Heart left ventricle (tissue), 13 donors: ENCODE results near the gene FARP1.

ENCODE experiments used
- POLR2A ChIP-seq, 2 donors: fragments of 450-650 bp; IDR thresholded peaks; one replicate each; pipeline ENCODE4 v1.6.1; 2017; ENCODE audit warnings: antibody characterized with exemption in 2 of 2, mild to moderate bottlenecking in 2 of 2, moderate library complexity in 2 of 2
- TF ChIP-seq, protein P1 (sequence below), 12 donors: fragments of 200-600 bp; sonication (generic) in 4 of 12; IDR thresholded peaks; one replicate each; pipeline versions ENCODE4 v1.5.0 to v1.8.0; 2018 to 2022; ENCODE audit warnings: antibody characterized with exemption in 12 of 12, mild to moderate bottlenecking in 5 of 12
- donor health status: ischemic (EF 13 %, LVEDD 7.1; RV severe dilation, severe dysfunction).
- donor health status: DM: no; HTN: yes; CAD: no.
- donor health status: DM: no; HTN: no; CAD: no.
- donor health status: ischemic (EF 25% LVEDD 6.9; RV normal size, moderate dysfunction).
- donor health status: ischemic (EF 25% LVEDD 5.7; RV mildly dilated, moderate dysfunction).
- donor health status: ischemic (EF 35%, LVEDD 5.7; RV mildly dilated, moderate dysfunction).
- donor health status: nonischemic (EF 11% LVEDD 7.7; RV severe dilation, severe dysfunction).
- donor health status: DM: yes; HTN: yes; CAD: no.
- donor health status: PGD.
- donor health status: ischemic (EF 29% LVEDD 5.4; RV normal size, mild dysfunction).
- donor health status: nonischemic (EF 23%, LVEDD 6.1; RV moderate dilation, normal function).

DNA sequence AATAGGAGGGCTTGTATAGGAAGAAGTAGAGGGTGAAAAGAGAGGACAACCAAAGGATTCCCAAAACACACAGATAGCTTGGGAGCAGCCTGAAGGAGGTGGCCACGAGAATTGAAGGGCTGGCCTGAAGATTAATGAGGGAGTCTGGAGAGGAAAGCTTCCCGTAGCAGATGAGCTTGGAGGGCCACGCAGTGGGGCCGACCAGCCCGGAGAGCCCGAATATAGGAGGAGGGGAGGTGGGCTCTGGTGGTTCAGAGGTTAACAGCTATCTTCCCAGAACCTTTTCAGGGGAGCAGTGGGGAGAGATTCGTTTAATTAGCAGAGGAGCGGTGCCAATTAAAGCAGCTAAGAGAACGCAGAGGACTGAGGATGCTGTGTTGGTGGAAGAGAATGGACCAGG is 279.2 kb downstream of the FARP1 start:
- TF ChIP-seq POLR2A (IDR thresholded peaks at IDR 0.05) = no peak
- TF ChIP-seq, protein P1, sequence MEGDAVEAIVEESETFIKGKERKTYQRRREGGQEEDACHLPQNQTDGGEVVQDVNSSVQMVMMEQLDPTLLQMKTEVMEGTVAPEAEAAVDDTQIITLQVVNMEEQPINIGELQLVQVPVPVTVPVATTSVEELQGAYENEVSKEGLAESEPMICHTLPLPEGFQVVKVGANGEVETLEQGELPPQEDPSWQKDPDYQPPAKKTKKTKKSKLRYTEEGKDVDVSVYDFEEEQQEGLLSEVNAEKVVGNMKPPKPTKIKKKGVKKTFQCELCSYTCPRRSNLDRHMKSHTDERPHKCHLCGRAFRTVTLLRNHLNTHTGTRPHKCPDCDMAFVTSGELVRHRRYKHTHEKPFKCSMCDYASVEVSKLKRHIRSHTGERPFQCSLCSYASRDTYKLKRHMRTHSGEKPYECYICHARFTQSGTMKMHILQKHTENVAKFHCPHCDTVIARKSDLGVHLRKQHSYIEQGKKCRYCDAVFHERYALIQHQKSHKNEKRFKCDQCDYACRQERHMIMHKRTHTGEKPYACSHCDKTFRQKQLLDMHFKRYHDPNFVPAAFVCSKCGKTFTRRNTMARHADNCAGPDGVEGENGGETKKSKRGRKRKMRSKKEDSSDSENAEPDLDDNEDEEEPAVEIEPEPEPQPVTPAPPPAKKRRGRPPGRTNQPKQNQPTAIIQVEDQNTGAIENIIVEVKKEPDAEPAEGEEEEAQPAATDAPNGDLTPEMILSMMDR (IDR thresholded peaks at IDR 0.05) = no peak
